ENCODE data around the gene DOCK2.

Gene DOCK2

GRCh38 chr5:169880012-169880663 lies 243.1 kb downstream of the DOCK2 start:
- H3K9me3 ChIP-seq (ENCODE audit: severe bottlenecking) = no peaks in the 10 kb centered on the region
- no peak overlapping the region for H3K4me3 ChIP-seq (ENCODE audit: severe bottlenecking)
- H3K27ac ChIP-seq (ENCODE audit: poor library complexity, severe bottlenecking) = no peak overlapping the region
- ATAC-seq (ENCODE audit: low read depth) (no peak), DNase-seq (ENCODE audit: low spot score) (no peak)
- no peaks in the 10 kb centered on the region for H3K4me1 ChIP-seq (ENCODE audit: insufficient read depth, poor library complexity, severe bottlenecking)
- H3K27me3 ChIP-seq (ENCODE audit: insufficient read depth, poor library complexity, severe bottlenecking) = no peaks in the 10 kb centered on the region
- no peak for TF ChIP-seq CTCF (IDR thresholded peaks at IDR 0.05; ENCODE audit: poor library complexity, severe bottlenecking)
- H3K36me3 ChIP-seq (ENCODE audit: low read depth) = peaks cover 12% of the 10 kb centered on the region; the same call in 1 of the 2 replicates

GRCh38 chr5:169880785-169881184 lies 243.7 kb downstream of the DOCK2 start:
- no peak for DNase-seq (ENCODE audit: low spot score)
- Histone ChIP-seq H3K27me3 (ENCODE audit: insufficient read depth, poor library complexity, severe bottlenecking) (no peaks in the 10 kb centered on the region), H3K27ac (ENCODE audit: poor library complexity, severe bottlenecking) (no peak overlapping the region), H3K4me1 (ENCODE audit: insufficient read depth, poor library complexity, severe bottlenecking) (no peaks in the 10 kb centered on the region), H3K36me3 (ENCODE audit: low read depth) (peaks cover 12% of the 10 kb centered on the region; the same call in 1 of the 2 replicates), H3K9me3 (ENCODE audit: severe bottlenecking) (no peaks in the 10 kb centered on the region), H3K4me3 (ENCODE audit: severe bottlenecking) (no peak overlapping the region)
- no peak for TF ChIP-seq CTCF (IDR thresholded peaks at IDR 0.05; ENCODE audit: poor library complexity, severe bottlenecking)
- ATAC-seq (ENCODE audit: low read depth) = no peak

GRCh38 chr5:169881702-169882303 lies 244.7 kb downstream of the DOCK2 start:
- no peak overlapping the region for H3K27ac ChIP-seq (ENCODE audit: poor library complexity, severe bottlenecking)
- no peak overlapping the region for H3K4me3 ChIP-seq (ENCODE audit: severe bottlenecking)
- ATAC-seq (ENCODE audit: low read depth) (no peak), DNase-seq (ENCODE audit: low spot score) (no peak)
- H3K9me3 ChIP-seq (ENCODE audit: severe bottlenecking) = no peaks in the 10 kb centered on the region
- H3K27me3 ChIP-seq (ENCODE audit: insufficient read depth, poor library complexity, severe bottlenecking) = no peaks in the 10 kb centered on the region
- H3K36me3 ChIP-seq (ENCODE audit: low read depth) = peaks cover 12% of the 10 kb centered on the region; the same call in 1 of the 2 replicates
- no peaks in the 10 kb centered on the region for H3K4me1 ChIP-seq (ENCODE audit: insufficient read depth, poor library complexity, severe bottlenecking)
- no peak for TF ChIP-seq CTCF (IDR thresholded peaks at IDR 0.05; ENCODE audit: poor library complexity, severe bottlenecking)

- no peaks in the 10 kb centered on the region for H3K9me3 ChIP-seq (ENCODE audit: severe bottlenecking)
- no peaks in the 10 kb centered on the region for H3K4me1 ChIP-seq (ENCODE audit: insufficient read depth, poor library complexity, severe bottlenecking)
- H3K36me3 ChIP-seq (ENCODE audit: low read depth) = peaks cover 7% of the 10 kb centered on the region; the same call in 1 of the 2 replicates
- no peak overlapping the region for H3K4me3 ChIP-seq (ENCODE audit: severe bottlenecking)
- ATAC-seq (ENCODE audit: low read depth) (no peak), DNase-seq (ENCODE audit: low spot score) (no peak)
- no peaks in the 10 kb centered on the region for H3K27me3 ChIP-seq (ENCODE audit: insufficient read depth, poor library complexity, severe bottlenecking)
- H3K27ac ChIP-seq (ENCODE audit: poor library complexity, severe bottlenecking) = no peak overlapping the region
- TF ChIP-seq CTCF (IDR thresholded peaks at IDR 0.05; ENCODE audit: poor library complexity, severe bottlenecking) = no peak
These were observed 249.0 kb downstream of the DOCK2 start for GRCh38 chr5:169886033-169886432.

- no peak for DNase-seq (ENCODE audit: low spot score)
- Histone ChIP-seq H3K36me3 (ENCODE audit: low read depth) (0 out of 2 replicates have a peak, but pooled peaks cover 3% of the 10 kb centered on the region), H3K4me3 (ENCODE audit: severe bottlenecking) (no peak overlapping the region), H3K27me3 (ENCODE audit: insufficient read depth, poor library complexity, severe bottlenecking) (no peaks in the 10 kb centered on the region), H3K27ac (ENCODE audit: poor library complexity, severe bottlenecking) (no peak overlapping the region), H3K4me1 (ENCODE audit: insufficient read depth, poor library complexity, severe bottlenecking) (no peaks in the 10 kb centered on the region), H3K9me3 (ENCODE audit: severe bottlenecking) (no peaks in the 10 kb centered on the region)
- no peak for ATAC-seq (ENCODE audit: low read depth)
- no peak for TF ChIP-seq CTCF (IDR thresholded peaks at IDR 0.05; ENCODE audit: poor library complexity, severe bottlenecking)
These were observed 249.6 kb downstream of the DOCK2 start for GRCh38 chr5:169886677-169887076.
